Measurements from ENCODE around the gene DYNC2I2. TPM values are rescaled to one million over a fixed set of nuclear protein-coding genes. Genes with fewer than 3 reads are reported as not detected.

DYNC2I2 gene
- total and polyA plus RNA-seq, 4 donors = 10.9 to 58.0 (median 19.6) TPM

DNA sequence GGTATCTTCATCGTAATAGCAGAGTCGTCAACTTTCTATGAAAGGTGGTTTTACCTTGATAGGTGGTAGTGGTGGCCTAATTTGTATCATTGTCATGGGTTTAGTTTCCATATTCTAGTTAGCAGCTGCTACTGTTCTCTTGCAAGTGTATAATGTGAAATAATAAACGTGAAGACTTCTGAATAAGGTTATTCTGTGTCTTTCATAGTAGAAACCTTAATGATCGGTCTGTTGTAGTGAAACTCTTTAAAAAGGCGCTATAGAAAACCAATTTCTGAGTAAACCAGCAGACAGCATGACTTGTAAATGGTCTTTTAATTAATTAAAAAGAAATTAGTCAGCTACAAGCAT is 34.0 kb upstream of the DYNC2I2 start:
- Histone ChIP-seq H3K27ac (ENCODE audit: low read depth in 1 of 2, low read length in 2 of 2) (no peak overlapping the region), H3K36me3 (ENCODE audit: control insufficient read depth in 4 of 4, insufficient read depth in 3 of 4, low read depth in 1 of 4, low read length in 3 of 4) (peaks cover 7 to 33% (median 24%) of the 10 kb centered on the region in 4 donors), H3K9me3 (ENCODE audit: control insufficient read depth in 4 of 4, low read length in 3 of 4) (no peaks in the 10 kb centered on the region), H3K4me3 (ENCODE audit: low read depth in 1 of 3, low read length in 3 of 3) (peak overlapping the region; percentile 66 to 99 (median 90)), H3K4me1 (ENCODE audit: control insufficient read depth in 4 of 4, insufficient read depth in 4 of 4, low read length in 3 of 4) (peaks cover 0 to 30% (median 10%) of the 10 kb centered on the region in 4 donors), H3K27me3 (ENCODE audit: control insufficient read depth in 4 of 4, insufficient read depth in 4 of 4, low read length in 3 of 4) (no peaks in the 10 kb centered on the region), H3K9ac (ENCODE audit: low read depth in 1 of 2, low read length in 2 of 2) (peak overlapping the region; percentile 3 to 39)
- 24% methylated on average over 5 of the region's 5 CpGs for WGBS
- DNase-seq (ENCODE audit: low spot score) = no peak
- no peak for TF ChIP-seq GABPA (IDR thresholded peaks at IDR 0.05 in 1 of 2, conservative IDR thresholded peaks at IDR 0.05 in 1 of 2)
- TF ChIP-seq, protein P1, sequence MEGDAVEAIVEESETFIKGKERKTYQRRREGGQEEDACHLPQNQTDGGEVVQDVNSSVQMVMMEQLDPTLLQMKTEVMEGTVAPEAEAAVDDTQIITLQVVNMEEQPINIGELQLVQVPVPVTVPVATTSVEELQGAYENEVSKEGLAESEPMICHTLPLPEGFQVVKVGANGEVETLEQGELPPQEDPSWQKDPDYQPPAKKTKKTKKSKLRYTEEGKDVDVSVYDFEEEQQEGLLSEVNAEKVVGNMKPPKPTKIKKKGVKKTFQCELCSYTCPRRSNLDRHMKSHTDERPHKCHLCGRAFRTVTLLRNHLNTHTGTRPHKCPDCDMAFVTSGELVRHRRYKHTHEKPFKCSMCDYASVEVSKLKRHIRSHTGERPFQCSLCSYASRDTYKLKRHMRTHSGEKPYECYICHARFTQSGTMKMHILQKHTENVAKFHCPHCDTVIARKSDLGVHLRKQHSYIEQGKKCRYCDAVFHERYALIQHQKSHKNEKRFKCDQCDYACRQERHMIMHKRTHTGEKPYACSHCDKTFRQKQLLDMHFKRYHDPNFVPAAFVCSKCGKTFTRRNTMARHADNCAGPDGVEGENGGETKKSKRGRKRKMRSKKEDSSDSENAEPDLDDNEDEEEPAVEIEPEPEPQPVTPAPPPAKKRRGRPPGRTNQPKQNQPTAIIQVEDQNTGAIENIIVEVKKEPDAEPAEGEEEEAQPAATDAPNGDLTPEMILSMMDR (IDR thresholded peaks at IDR 0.05; ENCODE audit: low read depth, low read length, missing input control) = no peak
- no peak for TF ChIP-seq SP1 (IDR thresholded peaks at IDR 0.05)
- TF ChIP-seq ZBTB33 (IDR thresholded peaks at IDR 0.05) = no peak
- no peak for TF ChIP-seq RXRA (IDR thresholded peaks at IDR 0.05)
- no peak for TF ChIP-seq FOXA1 (IDR thresholded peaks at IDR 0.05)
- no peak for TF ChIP-seq JUND (IDR thresholded peaks at IDR 0.05)
- TF ChIP-seq MAX (IDR thresholded peaks at IDR 0.05) = no peak
- no peak for TF ChIP-seq HNF4A (conservative IDR thresholded peaks at IDR 0.05)

- TF ChIP-seq, protein P2, sequence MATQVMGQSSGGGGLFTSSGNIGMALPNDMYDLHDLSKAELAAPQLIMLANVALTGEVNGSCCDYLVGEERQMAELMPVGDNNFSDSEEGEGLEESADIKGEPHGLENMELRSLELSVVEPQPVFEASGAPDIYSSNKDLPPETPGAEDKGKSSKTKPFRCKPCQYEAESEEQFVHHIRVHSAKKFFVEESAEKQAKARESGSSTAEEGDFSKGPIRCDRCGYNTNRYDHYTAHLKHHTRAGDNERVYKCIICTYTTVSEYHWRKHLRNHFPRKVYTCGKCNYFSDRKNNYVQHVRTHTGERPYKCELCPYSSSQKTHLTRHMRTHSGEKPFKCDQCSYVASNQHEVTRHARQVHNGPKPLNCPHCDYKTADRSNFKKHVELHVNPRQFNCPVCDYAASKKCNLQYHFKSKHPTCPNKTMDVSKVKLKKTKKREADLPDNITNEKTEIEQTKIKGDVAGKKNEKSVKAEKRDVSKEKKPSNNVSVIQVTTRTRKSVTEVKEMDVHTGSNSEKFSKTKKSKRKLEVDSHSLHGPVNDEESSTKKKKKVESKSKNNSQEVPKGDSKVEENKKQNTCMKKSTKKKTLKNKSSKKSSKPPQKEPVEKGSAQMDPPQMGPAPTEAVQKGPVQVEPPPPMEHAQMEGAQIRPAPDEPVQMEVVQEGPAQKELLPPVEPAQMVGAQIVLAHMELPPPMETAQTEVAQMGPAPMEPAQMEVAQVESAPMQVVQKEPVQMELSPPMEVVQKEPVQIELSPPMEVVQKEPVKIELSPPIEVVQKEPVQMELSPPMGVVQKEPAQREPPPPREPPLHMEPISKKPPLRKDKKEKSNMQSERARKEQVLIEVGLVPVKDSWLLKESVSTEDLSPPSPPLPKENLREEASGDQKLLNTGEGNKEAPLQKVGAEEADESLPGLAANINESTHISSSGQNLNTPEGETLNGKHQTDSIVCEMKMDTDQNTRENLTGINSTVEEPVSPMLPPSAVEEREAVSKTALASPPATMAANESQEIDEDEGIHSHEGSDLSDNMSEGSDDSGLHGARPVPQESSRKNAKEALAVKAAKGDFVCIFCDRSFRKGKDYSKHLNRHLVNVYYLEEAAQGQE (IDR thresholded peaks at IDR 0.05) = no peak
- TF ChIP-seq GABPA (IDR thresholded peaks at IDR 0.05 in 1 of 2, conservative IDR thresholded peaks at IDR 0.05 in 1 of 2) (no peak), HNF4A (conservative IDR thresholded peaks at IDR 0.05) (no peak)
- TF ChIP-seq, protein P1 (IDR thresholded peaks at IDR 0.05; ENCODE audit: low read depth, low read length, missing input control) = no peak
- Histone ChIP-seq H3K9me3 (ENCODE audit: control insufficient read depth in 4 of 4, low read length in 3 of 4) (no peaks in the 10 kb centered on the region), H3K4me1 (ENCODE audit: control insufficient read depth in 4 of 4, insufficient read depth in 4 of 4, low read length in 3 of 4) (peaks cover 0 to 35% (median 15%) of the 10 kb centered on the region in 4 donors), H3K4me3 (ENCODE audit: low read depth in 1 of 3, low read length in 3 of 3) (peak overlapping the region; percentile 66 to 99 (median 90)), H3K36me3 (ENCODE audit: control insufficient read depth in 4 of 4, insufficient read depth in 3 of 4, low read depth in 1 of 4, low read length in 3 of 4) (peaks cover 7 to 32% (median 24%) of the 10 kb centered on the region in 4 donors), H3K27ac (ENCODE audit: low read depth in 1 of 2, low read length in 2 of 2) (peak overlapping the region; percentile 41 to 55), H3K9ac (ENCODE audit: low read depth in 1 of 2, low read length in 2 of 2) (peak overlapping the region; percentile 39 to 62), H3K27me3 (ENCODE audit: control insufficient read depth in 4 of 4, insufficient read depth in 4 of 4, low read length in 3 of 4) (no peaks in the 10 kb centered on the region)
- WGBS = 1% methylated on average over 83 of the region's 83 CpGs
- no peak for DNase-seq (ENCODE audit: low spot score)
Observed at GRCh38 chr9:128689820-128690683, 33.4 kb upstream of the DYNC2I2 start.
